ENCODE data around the gene HELQ. TPM values are rescaled to one million over a fixed set of nuclear protein-coding genes. Genes with fewer than 3 reads are reported as not detected.
A peak's percentile ranks its signal among the peaks of the same experiment; 100 is the strongest.

Gene HELQ
- polyA plus RNA-seq, 3 donors, result 7.0 to 11.3 (median 11.1) TPM

- Mint-ChIP-seq H3K4me1 (peaks cover 4% of the 10 kb centered on the region), H3K9me3 (no peaks in the 10 kb centered on the region), H3K27me3 (ENCODE audit: low read depth in 3 of 3) (no peaks in the 10 kb centered on the region), H3K4me3 (no peak overlapping the region), H3K36me3 (peaks cover 73 to 78% of the 10 kb centered on the region in 2 donors), H3K27ac (no peak overlapping the region)
- intact Hi-C loops (cut with micrococcal nuclease), result no loop called here
- H3K27me3 ChIP-seq (ENCODE audit: control insufficient read depth in 2 of 2, insufficient read depth in 2 of 2, low read length in 2 of 2), result no peaks in the 10 kb centered on the region
- WGBS (ENCODE audit: insufficient coverage), result no CpG with 5 or more reads among the region's 2 CpGs
- H3K27ac ChIP-seq (ENCODE audit: low read depth in 1 of 2, low read length in 2 of 2), result no peak overlapping the region
- H3K79me2 ChIP-seq (ENCODE audit: insufficient read depth, low read length), result no peaks in the 10 kb centered on the region
- no peaks in the 10 kb centered on the region for H4K20me1 ChIP-seq (ENCODE audit: insufficient read depth, low read length)
- H3K4me1 ChIP-seq (ENCODE audit: control insufficient read depth in 1 of 2, insufficient read depth in 2 of 2, low read length in 2 of 2), result no peaks in the 10 kb centered on the region
- no peak overlapping the region for H3K4me3 ChIP-seq (replicated peaks in 1 of 3; ENCODE audit: low read depth in 2 of 3, low read length in 3 of 3)
- TF ChIP-seq CTCF (IDR thresholded peaks at IDR 0.05), result no peak
- no peak overlapping the region for H3K9ac ChIP-seq (ENCODE audit: insufficient read depth, low read length, poor library complexity, severe bottlenecking)
- H3K36me3 ChIP-seq (replicated peaks in 1 of 2; ENCODE audit: control insufficient read depth in 1 of 2, insufficient read depth in 2 of 2, low read length in 2 of 2), result peaks cover 50 to 90% of the 10 kb centered on the region in 2 donors
- DNase-seq, result no peak
- no peak overlapping the region for H3K4me2 ChIP-seq (replicated peaks; ENCODE audit: extremely low read depth, low read length, poor library complexity, severe bottlenecking)
- H3K9me3 ChIP-seq (replicated peaks in 1 of 2; ENCODE audit: control insufficient read depth in 1 of 2, insufficient read depth in 1 of 2, low read length in 2 of 2), result no peaks in the 10 kb centered on the region
- H2AFZ ChIP-seq (ENCODE audit: insufficient read depth, low read depth, low read length, poor library complexity, severe bottlenecking), result no peak overlapping the region
Observed at GRCh38 chr4:83413676-83414075, 41.9 kb downstream of the HELQ start.

- Histone ChIP-seq H3K79me2 (ENCODE audit: insufficient read depth, low read length) (no peaks in the 10 kb centered on the region), H3K9me3 (replicated peaks in 1 of 2; ENCODE audit: control insufficient read depth in 1 of 2, insufficient read depth in 1 of 2, low read length in 2 of 2) (no peaks in the 10 kb centered on the region), H4K20me1 (ENCODE audit: insufficient read depth, low read length) (no peaks in the 10 kb centered on the region), H2AFZ (ENCODE audit: insufficient read depth, low read depth, low read length, poor library complexity, severe bottlenecking) (no peak overlapping the region), H3K27ac (ENCODE audit: low read depth in 1 of 2, low read length in 2 of 2) (no peak overlapping the region), H3K4me2 (replicated peaks; ENCODE audit: extremely low read depth, low read length, poor library complexity, severe bottlenecking) (no peak overlapping the region), H3K27me3 (ENCODE audit: control insufficient read depth in 2 of 2, insufficient read depth in 2 of 2, low read length in 2 of 2) (no peaks in the 10 kb centered on the region), H3K9ac (ENCODE audit: insufficient read depth, low read length, poor library complexity, severe bottlenecking) (no peak overlapping the region), H3K4me1 (ENCODE audit: control insufficient read depth in 1 of 2, insufficient read depth in 2 of 2, low read length in 2 of 2) (no peaks in the 10 kb centered on the region), H3K4me3 (replicated peaks in 1 of 3; ENCODE audit: low read depth in 2 of 3, low read length in 3 of 3) (no peak overlapping the region), H3K36me3 (replicated peaks in 1 of 2; ENCODE audit: control insufficient read depth in 1 of 2, insufficient read depth in 2 of 2, low read length in 2 of 2) (peaks cover 23 to 64% of the 10 kb centered on the region in 2 donors)
- no peaks in the 10 kb centered on the region for H3K9me3 Mint-ChIP-seq
- H3K27ac Mint-ChIP-seq, result peak overlapping the region in 1 of 7 donors; percentile 13
- no CpG with 5 or more reads among the region's 1 CpG for WGBS (ENCODE audit: insufficient coverage)
- no peaks in the 10 kb centered on the region for H3K27me3 Mint-ChIP-seq (ENCODE audit: low read depth in 3 of 3)
- H3K4me3 Mint-ChIP-seq, result no peak overlapping the region
- peaks cover 4% of the 10 kb centered on the region for H3K4me1 Mint-ChIP-seq
- no peak for DNase-seq
- intact Hi-C loops (cut with micrococcal nuclease), result no loop called here
- H3K36me3 Mint-ChIP-seq, result peaks cover 55 to 66% of the 10 kb centered on the region in 2 donors
- TF ChIP-seq CTCF (IDR thresholded peaks at IDR 0.05), result no peak
Observed at GRCh38 chr4:83408908-83409307, 46.7 kb downstream of the HELQ start.

All from CD14-positive monocyte (primary cell).